Measurements from ENCODE around the gene NRXN3. TPM values are rescaled to one million over a fixed set of nuclear protein-coding genes. Genes with fewer than 3 reads are reported as not detected.

NRXN3 gene
- total and polyA plus RNA-seq, 2 of the 13 experiments (the other 11 are each of a cell fraction or from before 2014, with no cell fraction given) = 0.03 TPM; not detected in 1

DNA sequence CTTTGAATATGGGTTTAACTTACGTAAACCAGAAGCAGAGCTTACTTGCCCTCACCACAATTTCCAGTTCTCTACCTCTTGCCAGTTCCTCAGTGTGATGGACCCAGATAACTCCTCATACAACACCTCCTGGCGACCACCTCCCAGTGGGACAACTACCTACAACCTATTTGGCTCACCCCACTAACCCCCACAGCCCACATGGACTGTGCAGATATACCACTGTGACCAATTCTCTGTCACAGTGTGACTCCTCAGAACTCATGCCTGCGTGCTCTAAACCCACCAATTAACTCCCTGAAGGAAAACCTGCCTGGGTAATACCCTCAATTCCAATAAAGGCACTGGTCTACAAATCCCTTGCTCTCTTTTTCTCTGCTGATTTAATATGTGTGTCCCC lies 1729.4 kb downstream of the NRXN3 start:
- H2AFZ ChIP-seq (ENCODE audit: low read length) = no peak overlapping the region
- CTCF ChIA-PET (ENCODE audit: low intra/inter-chr PET ratio, low total read pairs) = no interaction called here
- POLR2A ChIA-PET = no interaction called here
- no peaks in the 10 kb centered on the region; a peak in 1 of 5 replicates for H3K27me3 ChIP-seq (ENCODE audit: control insufficient read depth in 1 of 2, insufficient read depth in 2 of 2, low read length in 2 of 2)
- H3K9ac ChIP-seq (ENCODE audit: insufficient read depth, low read depth, low read length) = no peak overlapping the region
- no peak for ATAC-seq
- no peak for DNase-seq (ENCODE audit: low spot score)
- FAIRE-seq = no peak
- H3K27ac ChIP-seq (ENCODE audit: extremely low read length, insufficient read depth, low read length) = no peak overlapping the region
- WGBS (ENCODE audit: low lambda C conversion rate) = 11% methylated on average over 2 of the region's 3 CpGs
- H3K4me2 ChIP-seq (ENCODE audit: low read depth, low read length) = no peak overlapping the region
- no peaks in the 10 kb centered on the region for H4K20me1 ChIP-seq (ENCODE audit: insufficient read depth, low read length)
- H3K36me3 ChIP-seq (replicated peaks in 1 of 2; ENCODE audit: control insufficient read depth in 1 of 2, insufficient read depth in 2 of 2, low read length in 2 of 2) = no peaks in the 10 kb centered on the region
- peaks cover 53% of the 10 kb centered on the region for H3K9me3 ChIP-seq (ENCODE audit: low read length)
- no peak overlapping the region for H3K4me3 ChIP-seq (replicated peaks in 1 of 3; ENCODE audit: insufficient read depth in 1 of 3, low read depth in 2 of 3, low read length in 3 of 3)
- in situ Hi-C loops (cut with HindIII; ENCODE audit: extremely low pct_ligation_motif_present, low pct_unique_long_range_greater_than_20kb) (no loop called here), intact Hi-C loops (cut with micrococcal nuclease; ENCODE audit: unreplicated experiment) (no loop called here)
- no peaks in the 10 kb centered on the region for H3K4me1 ChIP-seq (ENCODE audit: insufficient read depth, low read length)
- H3K79me2 ChIP-seq (ENCODE audit: insufficient read depth, low read length) = no peaks in the 10 kb centered on the region
- BruUV-seq (replicated peaks) = no TSS peak
- TF ChIP-seq CEBPB (IDR thresholded peaks at IDR 0.05; ENCODE audit: borderline replicate concordance, low read depth, low read length) (no peak), ZMYM2 (CRISPR knock-in tag; IDR thresholded peaks at IDR 0.05) (no peak), PHB2 (IDR thresholded peaks at IDR 0.05; ENCODE audit: partially characterized antibody) (no peak), ZNF3 (CRISPR knock-in tag; IDR thresholded peaks at IDR 0.05) (no peak), YEATS4 (CRISPR knock-in tag; IDR thresholded peaks at IDR 0.05; ENCODE audit: borderline replicate concordance) (no peak), TBP (CRISPR knock-in tag; IDR thresholded peaks at IDR 0.05) (no peak), ZKSCAN8 (CRISPR knock-in tag; IDR thresholded peaks at IDR 0.05; ENCODE audit: borderline replicate concordance) (no peak), ZNF496 (CRISPR knock-in tag; IDR thresholded peaks at IDR 0.05; ENCODE audit: insufficient replicate concordance) (no peak), CHD4 (IDR thresholded peaks at IDR 0.05; ENCODE audit: borderline replicate concordance, low read length) (no peak), TAF15 (IDR thresholded peaks at IDR 0.05; ENCODE audit: low read depth, low read length, poor library complexity, severe bottlenecking) (no peak), RFX1 (IDR thresholded peaks at IDR 0.05) (no peak), POLR2A (IDR thresholded peaks at IDR 0.05; ENCODE audit: insufficient read depth in 1 of 2, low read depth in 2 of 2, low read length in 2 of 2) (no peak), ZFYVE20 (CRISPR knock-in tag; IDR thresholded peaks at IDR 0.05; ENCODE audit: borderline replicate concordance, low read depth) (no peak), ZNF225 (CRISPR knock-in tag; IDR thresholded peaks at IDR 0.05) (no peak), NFKB2 (CRISPR knock-in tag; IDR thresholded peaks at IDR 0.05; ENCODE audit: borderline replicate concordance) (no peak), HNRNPUL1 (IDR thresholded peaks at IDR 0.05; ENCODE audit: low read depth, low read length) (no peak)
- TF ChIP-seq, protein P1, sequence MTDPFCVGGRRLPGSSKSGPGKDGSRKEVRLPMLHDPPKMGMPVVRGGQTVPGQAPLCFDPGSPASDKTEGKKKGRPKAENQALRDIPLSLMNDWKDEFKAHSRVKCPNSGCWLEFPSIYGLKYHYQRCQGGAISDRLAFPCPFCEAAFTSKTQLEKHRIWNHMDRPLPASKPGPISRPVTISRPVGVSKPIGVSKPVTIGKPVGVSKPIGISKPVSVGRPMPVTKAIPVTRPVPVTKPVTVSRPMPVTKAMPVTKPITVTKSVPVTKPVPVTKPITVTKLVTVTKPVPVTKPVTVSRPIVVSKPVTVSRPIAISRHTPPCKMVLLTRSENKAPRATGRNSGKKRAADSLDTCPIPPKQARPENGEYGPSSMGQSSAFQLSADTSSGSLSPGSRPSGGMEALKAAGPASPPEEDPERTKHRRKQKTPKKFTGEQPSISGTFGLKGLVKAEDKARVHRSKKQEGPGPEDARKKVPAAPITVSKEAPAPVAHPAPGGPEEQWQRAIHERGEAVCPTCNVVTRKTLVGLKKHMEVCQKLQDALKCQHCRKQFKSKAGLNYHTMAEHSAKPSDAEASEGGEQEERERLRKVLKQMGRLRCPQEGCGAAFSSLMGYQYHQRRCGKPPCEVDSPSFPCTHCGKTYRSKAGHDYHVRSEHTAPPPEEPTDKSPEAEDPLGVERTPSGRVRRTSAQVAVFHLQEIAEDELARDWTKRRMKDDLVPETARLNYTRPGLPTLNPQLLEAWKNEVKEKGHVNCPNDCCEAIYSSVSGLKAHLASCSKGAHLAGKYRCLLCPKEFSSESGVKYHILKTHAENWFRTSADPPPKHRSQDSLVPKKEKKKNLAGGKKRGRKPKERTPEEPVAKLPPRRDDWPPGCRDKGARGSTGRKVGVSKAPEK (CRISPR knock-in tag; IDR thresholded peaks at IDR 0.05; ENCODE audit: borderline replicate concordance) = no peak
- TF ChIP-seq, protein P2, sequence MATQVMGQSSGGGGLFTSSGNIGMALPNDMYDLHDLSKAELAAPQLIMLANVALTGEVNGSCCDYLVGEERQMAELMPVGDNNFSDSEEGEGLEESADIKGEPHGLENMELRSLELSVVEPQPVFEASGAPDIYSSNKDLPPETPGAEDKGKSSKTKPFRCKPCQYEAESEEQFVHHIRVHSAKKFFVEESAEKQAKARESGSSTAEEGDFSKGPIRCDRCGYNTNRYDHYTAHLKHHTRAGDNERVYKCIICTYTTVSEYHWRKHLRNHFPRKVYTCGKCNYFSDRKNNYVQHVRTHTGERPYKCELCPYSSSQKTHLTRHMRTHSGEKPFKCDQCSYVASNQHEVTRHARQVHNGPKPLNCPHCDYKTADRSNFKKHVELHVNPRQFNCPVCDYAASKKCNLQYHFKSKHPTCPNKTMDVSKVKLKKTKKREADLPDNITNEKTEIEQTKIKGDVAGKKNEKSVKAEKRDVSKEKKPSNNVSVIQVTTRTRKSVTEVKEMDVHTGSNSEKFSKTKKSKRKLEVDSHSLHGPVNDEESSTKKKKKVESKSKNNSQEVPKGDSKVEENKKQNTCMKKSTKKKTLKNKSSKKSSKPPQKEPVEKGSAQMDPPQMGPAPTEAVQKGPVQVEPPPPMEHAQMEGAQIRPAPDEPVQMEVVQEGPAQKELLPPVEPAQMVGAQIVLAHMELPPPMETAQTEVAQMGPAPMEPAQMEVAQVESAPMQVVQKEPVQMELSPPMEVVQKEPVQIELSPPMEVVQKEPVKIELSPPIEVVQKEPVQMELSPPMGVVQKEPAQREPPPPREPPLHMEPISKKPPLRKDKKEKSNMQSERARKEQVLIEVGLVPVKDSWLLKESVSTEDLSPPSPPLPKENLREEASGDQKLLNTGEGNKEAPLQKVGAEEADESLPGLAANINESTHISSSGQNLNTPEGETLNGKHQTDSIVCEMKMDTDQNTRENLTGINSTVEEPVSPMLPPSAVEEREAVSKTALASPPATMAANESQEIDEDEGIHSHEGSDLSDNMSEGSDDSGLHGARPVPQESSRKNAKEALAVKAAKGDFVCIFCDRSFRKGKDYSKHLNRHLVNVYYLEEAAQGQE (IDR thresholded peaks at IDR 0.05; ENCODE audit: borderline replicate concordance in 1 of 2, low read depth in 1 of 2, low read length in 2 of 2) = no peak

Data from HepG2 (cell line).